ENCODE measurements around the gene SNF8. TPM values are rescaled to one million over a fixed set of nuclear protein-coding genes. Genes with fewer than 3 reads are reported as not detected.
A peak's percentile ranks its signal among the peaks of the same experiment; 100 is the strongest.

Gene SNF8
- total and polyA plus RNA-seq, 11 donors, result 66.9 to 144 (median 105) TPM

DNA sequence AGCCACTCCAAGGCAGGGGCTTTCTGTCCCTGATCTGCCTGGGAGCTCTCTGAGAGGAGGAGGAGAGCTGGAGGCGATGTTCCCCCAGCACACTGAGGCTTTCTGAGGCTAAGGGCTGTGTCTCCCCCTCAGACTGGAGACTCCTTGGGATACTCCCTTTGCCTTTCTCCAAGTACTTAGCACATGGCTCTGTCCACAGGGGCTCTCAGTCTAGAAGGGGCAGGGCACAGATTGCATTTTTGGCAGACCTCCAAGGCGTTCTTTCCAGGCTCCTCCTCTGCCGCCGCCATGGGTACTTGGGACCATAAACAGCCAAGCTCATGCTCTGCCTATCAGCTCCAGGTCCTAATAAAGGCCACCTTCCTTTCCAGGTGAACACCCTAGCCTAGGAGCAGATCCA, 25.6 kb upstream of the SNF8 start:
- WGBS, 4 donors, result 13 to 32% (median 25%) methylated on average over 4 of the region's 4 CpGs
- TF ChIP-seq POLR2A (IDR thresholded peaks at IDR 0.05), result no peak
- TF ChIP-seq, protein P1, sequence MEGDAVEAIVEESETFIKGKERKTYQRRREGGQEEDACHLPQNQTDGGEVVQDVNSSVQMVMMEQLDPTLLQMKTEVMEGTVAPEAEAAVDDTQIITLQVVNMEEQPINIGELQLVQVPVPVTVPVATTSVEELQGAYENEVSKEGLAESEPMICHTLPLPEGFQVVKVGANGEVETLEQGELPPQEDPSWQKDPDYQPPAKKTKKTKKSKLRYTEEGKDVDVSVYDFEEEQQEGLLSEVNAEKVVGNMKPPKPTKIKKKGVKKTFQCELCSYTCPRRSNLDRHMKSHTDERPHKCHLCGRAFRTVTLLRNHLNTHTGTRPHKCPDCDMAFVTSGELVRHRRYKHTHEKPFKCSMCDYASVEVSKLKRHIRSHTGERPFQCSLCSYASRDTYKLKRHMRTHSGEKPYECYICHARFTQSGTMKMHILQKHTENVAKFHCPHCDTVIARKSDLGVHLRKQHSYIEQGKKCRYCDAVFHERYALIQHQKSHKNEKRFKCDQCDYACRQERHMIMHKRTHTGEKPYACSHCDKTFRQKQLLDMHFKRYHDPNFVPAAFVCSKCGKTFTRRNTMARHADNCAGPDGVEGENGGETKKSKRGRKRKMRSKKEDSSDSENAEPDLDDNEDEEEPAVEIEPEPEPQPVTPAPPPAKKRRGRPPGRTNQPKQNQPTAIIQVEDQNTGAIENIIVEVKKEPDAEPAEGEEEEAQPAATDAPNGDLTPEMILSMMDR (IDR thresholded peaks at IDR 0.05), result no peak
- DNase-seq (no peak), ATAC-seq (no peak)
- H3K4me3 ChIP-seq, result no peak overlapping the region
- H3K27me3 ChIP-seq, result peaks cover 0 to 89% (median 24%) of the 10 kb centered on the region in 9 donors
- intact Hi-C loops (cut with DNase I), result no loop called here
- no peaks in the 10 kb centered on the region for H3K9me3 ChIP-seq
- H3K27ac ChIP-seq, result no peak overlapping the region
- H3K36me3 ChIP-seq, result no peaks in the 10 kb centered on the region
- H3K4me1 ChIP-seq, result no peaks in the 10 kb centered on the region

DNA sequence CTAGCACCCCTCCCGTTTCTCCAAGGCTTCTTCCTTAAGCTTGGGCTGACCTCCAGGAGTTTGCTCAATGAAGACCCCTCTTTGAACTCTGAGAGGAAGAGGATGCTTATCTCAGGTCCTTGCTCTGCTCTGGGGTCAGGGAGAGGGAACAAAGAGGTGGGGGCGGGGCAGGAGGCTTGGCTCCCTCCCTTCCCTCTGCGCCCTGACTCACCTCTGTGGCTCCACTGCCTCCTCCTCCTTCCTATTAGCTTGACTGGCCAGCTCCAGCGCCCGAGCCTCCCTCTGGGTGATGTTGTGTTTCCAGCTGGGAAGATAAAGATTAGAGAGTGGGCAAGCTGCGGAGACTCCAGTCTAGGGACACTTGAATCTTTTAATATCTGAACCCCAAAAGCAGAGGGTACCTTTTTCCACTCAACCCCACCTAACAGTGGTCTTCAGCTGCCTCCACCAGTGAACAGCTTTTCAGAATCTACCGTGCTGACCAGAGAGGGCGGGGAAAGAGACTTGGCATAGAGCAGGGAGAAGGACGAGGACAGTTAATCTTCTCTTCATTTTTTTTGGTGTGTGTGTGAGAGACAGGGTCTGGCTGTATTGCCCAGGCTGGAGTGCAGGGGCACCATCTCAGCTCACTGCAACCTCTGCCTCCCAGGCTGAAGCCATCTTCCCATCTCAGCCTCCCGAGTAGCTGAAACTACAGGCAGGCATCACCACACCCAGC, 17.0 kb upstream of the SNF8 start:
- Histone ChIP-seq H3K9me3 (no peaks in the 10 kb centered on the region), H3K27me3 (peaks cover 0 to 78% (median 25%) of the 10 kb centered on the region in 9 donors), H3K36me3 (no peaks in the 10 kb centered on the region), H3K27ac (no peak overlapping the region), H3K4me3 (no peak overlapping the region), H3K4me1 (no peaks in the 10 kb centered on the region)
- intact Hi-C loops (cut with DNase I), result no loop called here
- 21 to 36% (median 27%) methylated on average over 10 of the region's 10 CpGs for WGBS, 4 donors
- DNase-seq (peak in 1 of 5 donors; percentile 25), ATAC-seq (no peak)
- TF ChIP-seq, protein P1 (IDR thresholded peaks at IDR 0.05), result no peak
- no peak for TF ChIP-seq POLR2A (IDR thresholded peaks at IDR 0.05)

DNA sequence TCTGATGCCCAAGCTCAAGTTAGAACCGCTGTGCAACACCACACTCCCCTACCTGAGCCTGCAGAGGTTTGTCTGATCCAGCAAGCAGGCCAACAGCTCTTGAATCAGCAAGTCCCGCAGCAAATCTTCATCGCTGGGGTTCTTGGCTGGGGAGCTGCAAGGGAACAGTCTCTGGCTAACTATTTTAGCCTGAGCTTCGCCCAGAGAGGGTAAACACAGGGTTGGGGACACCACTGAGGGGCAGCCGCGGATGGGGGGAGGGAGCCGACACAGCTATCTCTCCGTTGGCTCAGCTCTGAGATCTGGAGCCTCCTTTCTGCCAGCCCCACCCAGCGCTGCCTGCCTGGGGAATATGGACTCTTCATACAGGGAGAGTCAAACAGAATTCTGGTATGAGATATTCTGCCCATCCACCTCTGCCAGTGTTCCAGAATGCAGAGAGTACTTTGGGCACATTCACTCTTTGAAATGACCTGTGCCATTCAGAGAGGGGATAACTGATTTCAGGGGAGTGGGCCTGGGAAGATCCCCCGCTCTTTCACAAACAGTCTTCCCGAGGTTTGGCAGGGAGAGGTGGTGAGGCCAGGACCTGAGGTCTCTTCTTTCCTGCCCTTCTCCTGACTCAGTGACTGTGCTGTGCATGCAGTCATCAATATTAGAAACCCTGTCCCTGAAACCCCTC, 16.3 kb upstream of the SNF8 start:
- H3K4me3 ChIP-seq, result no peak overlapping the region
- DNase-seq (peak in 1 of 5 donors; percentile 42), ATAC-seq (no peak)
- H3K27ac ChIP-seq, result no peak overlapping the region
- no peaks in the 10 kb centered on the region for H3K9me3 ChIP-seq
- 20 to 37% (median 28%) methylated on average over 11 of the region's 11 CpGs for WGBS, 4 donors
- H3K36me3 ChIP-seq, result no peaks in the 10 kb centered on the region
- H3K27me3 ChIP-seq, result peaks cover 0 to 76% (median 25%) of the 10 kb centered on the region in 9 donors
- H3K4me1 ChIP-seq, result no peaks in the 10 kb centered on the region
- intact Hi-C loops (cut with DNase I), result no loop called here
- TF ChIP-seq, protein P1 (IDR thresholded peaks at IDR 0.05), result no peak
- TF ChIP-seq POLR2A (IDR thresholded peaks at IDR 0.05), result no peak

DNA sequence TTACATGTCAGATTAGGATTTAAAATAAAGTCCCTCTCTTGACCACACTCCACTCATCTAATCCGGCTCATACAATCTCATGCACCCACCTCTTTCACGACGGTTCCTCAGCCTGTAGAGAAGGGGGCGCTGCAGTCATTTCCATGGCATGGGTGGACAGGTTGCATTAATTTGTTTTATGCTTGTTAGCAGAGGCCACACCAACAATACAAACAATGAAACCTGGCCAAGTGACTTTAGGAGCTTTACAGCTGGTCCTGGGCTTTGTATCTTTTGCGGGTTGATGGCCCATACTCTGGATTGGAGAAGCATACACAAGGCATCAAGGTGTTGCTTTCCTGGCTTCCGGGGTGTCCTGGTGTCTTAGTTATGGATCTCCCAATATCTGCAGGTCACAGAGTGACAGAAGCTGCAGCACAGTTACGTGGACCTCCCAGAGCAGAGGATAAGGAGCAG, 9.7 kb upstream of the SNF8 start:
- no peaks in the 10 kb centered on the region for H3K36me3 ChIP-seq
- no peak for DNase-seq
- H3K27me3 ChIP-seq, result peaks cover 0 to 80% (median 18%) of the 10 kb centered on the region in 9 donors
- WGBS, 4 donors, result 28 to 37% (median 31%) methylated on average over 7 of the region's 7 CpGs
- H3K4me3 ChIP-seq, result no peak overlapping the region
- no peak overlapping the region for H3K27ac ChIP-seq
- no peaks in the 10 kb centered on the region for H3K4me1 ChIP-seq
- no peaks in the 10 kb centered on the region for H3K9me3 ChIP-seq
- TF ChIP-seq, protein P1 (IDR thresholded peaks at IDR 0.05), result peak in 1 of 12 donors; percentile 11
- no peak for TF ChIP-seq POLR2A (IDR thresholded peaks at IDR 0.05)
- intact Hi-C loops (cut with DNase I), result no loop called here
- no peak for ATAC-seq

Measured in heart left ventricle (tissue), 16 donors.